GM18499 (cell line): ENCODE results near the gene RUSF1.
A peak's percentile ranks its signal among the peaks of the same experiment; 100 is the strongest.
"Not testable (repeated sequence)": the region's sequence is repeated elsewhere in the genome, so short reads cannot be mapped to it uniquely, and the experiment has no call there.

Experiments used
- ATAC-seq: cut with Tn5 transposase; IDR thresholded peaks from one replicate; pipeline ENCODE4 v1.9.1; 2021; ENCODE audit warnings: moderate number of reproducible peaks; ENCODE audit not compliant: insufficient read depth, unreplicated experiment

The RUSF1 gene

GRCh38 chr16:31507929-31508705 lies at the start of gene RUSF1:
Gene RUSF1, minus strand, starts transcription at chr16:31508391. Its CDS starts 18 bp downstream, at chr16:31508373.
- peak; percentile 66 for ATAC-seq

DNA sequence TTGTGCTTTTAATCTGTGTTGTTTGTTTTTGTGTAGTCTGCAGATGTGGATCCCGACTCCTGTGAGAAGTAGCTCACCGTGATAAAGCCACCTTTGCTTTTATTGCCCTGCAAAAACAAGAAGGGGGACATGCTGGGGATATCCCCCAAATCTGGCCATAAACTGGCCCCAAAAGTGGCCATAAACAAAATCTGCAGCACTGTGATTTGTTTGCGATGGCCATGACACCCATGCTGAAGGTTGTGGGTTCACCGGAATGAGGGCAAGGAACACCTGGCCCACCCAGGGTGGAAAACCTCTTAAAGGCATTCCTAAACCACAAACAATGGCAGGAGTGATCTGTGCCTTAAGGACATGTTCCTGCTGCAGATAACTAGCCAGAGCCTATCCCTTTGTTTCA lies 34.6 kb upstream of the RUSF1 start:
- ATAC-seq, result no peak

- ATAC-seq, result not testable (repeated sequence)
Measured at GRCh38 chr16:31539762-31540161, 31.6 kb upstream of the RUSF1 start.

DNA sequence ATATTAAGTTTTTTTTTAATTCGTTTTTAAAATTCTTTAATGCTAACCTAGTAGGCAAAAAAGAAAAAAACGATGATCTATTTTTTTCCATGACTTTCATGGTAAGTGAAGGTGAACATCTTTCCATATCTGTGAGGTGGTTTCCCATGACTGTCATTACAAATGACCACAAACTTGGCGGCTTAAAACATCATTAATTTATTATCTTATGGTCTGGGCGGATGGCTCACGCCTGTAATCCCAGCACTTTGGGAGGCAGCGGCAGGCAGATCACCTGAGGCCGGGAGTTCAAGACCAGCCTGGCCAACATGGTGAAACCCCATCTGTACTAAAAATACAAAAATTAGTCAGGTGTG lies 30.0 kb upstream of the RUSF1 start:
- ATAC-seq, result not testable (repeated sequence)

DNA sequence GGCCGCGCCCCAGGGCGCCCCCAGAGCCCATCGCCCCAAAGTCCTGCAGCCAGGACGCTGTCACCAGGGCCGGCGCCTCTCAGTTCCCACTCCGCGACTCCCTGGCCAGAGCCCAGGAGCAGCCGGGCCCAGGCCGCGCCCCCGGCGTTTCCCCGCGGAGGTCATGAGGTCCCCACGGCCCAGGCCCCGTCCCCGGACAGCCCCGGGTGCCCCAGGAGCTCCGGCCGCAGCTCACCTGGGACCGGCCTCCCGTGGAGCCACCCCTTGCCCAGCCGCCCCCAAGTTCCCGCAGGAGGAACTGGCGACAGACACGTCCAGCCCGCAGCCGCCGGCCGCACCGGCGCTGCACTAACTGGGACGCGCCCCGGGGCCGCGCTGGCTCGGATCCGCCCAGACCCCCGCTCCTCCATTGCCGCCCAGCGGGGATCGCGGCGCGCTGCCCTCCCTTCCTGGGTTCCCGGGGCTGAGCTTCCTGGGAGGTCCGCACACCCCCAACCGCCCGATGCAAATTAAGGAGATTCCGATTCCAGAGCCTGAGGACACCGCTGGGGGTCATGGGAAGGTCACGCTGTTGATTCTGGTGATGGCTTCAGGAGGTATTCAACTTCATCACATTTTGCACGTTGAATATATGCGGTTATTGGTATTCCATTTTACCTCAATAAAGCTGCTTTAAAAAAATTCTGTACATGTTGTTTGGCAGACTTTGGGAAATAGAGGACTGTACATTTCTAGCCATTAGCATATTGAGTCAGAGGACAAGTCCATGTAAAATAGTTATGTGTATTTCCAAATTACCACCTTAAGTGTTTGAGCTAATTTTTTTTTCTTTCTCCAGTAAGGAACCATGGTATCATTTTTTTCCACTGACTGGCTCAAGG lies 29.4 kb upstream of the RUSF1 start:
- no peak for ATAC-seq

- no peak for ATAC-seq
Measured at GRCh38 chr16:31536804-31537361, 28.7 kb upstream of the RUSF1 start.

DNA sequence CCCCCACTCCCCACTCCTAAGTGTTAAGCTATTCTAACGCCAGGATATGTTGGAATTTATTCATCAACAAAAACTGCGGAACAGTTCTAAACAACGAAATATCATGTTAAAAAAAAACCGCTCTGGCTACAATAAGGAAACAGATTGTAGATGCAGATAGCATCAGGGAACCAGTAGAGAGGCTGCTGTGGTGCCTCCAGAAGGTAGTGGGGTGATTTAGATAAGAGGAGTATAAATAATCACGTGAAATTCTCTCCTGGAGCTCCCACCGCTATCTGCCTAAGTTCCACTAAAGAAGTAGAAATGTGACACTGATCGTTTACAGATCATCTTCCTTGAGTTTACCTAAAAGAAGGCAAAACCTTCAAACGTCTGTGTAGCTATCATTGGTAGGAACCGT lies 27.5 kb upstream of the RUSF1 start:
- no peak for ATAC-seq

- no peak for ATAC-seq
Measured at GRCh38 chr16:31532896-31533295, 24.7 kb upstream of the RUSF1 start.

- ATAC-seq, result no peak
Measured at GRCh38 chr16:31532120-31532519, 23.9 kb upstream of the RUSF1 start.

DNA sequence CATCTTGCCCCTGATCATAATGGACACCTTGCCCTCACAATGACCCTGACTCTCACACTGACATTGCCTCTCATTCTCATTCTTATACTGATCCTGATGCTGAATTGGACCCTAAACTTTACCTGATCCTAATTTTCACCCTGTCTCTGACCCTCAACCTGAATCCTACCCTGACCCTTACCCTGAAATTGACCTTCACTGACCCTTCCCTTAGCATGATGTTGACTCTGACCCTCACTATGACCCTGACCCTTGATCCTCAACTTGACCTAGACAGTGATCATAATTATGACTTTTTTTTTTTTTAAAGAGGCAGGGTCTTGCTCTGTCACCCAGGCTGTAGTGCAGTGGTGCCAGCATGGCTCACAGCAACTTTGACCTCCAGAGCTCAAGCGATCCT lies 22.9 kb upstream of the RUSF1 start:
- ATAC-seq, result no peak

DNA sequence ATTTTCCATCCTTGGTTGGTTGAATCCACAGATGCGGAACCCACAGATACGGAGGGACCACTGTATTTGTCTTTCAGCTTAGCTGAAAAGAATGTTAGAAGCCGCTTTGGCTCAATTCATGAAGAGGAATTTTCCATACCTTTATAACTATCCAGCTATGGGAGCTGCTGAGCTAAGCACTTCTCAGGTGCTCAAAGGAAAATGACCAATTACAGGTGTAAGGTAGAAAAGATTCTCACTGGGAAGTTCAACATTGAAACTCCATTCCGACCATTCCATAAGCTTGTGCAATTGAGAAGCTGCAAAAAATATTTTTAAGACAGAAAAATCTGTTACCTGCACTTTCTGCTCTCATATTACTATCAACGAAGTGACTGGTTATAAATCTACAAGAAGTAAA lies 22.2 kb upstream of the RUSF1 start:
- no peak for ATAC-seq

DNA sequence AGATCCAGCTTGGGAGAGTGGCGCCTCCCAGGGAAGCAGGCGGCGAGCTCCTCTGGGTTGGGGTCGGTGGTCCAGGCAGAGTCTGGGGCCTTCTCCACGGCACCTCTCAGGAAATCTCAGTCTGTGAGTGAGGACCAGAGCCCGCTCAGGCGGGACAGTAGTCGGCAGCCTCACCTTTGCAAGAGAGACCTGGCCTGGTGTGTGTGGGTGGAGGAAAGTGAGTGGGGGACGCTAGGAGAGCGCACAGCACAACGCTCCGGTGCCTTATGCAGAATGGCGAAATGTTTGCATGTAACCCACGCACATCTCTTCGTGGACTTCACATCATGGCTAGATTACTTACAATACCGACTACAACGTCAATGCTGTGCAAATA lies 21.7 kb upstream of the RUSF1 start:
- no peak for ATAC-seq

- ATAC-seq, result no peak
Measured at GRCh38 chr16:31529108-31529936, 21.1 kb upstream of the RUSF1 start.

- ATAC-seq, result no peak
Measured at GRCh38 chr16:31528523-31529107, 20.4 kb upstream of the RUSF1 start.

DNA sequence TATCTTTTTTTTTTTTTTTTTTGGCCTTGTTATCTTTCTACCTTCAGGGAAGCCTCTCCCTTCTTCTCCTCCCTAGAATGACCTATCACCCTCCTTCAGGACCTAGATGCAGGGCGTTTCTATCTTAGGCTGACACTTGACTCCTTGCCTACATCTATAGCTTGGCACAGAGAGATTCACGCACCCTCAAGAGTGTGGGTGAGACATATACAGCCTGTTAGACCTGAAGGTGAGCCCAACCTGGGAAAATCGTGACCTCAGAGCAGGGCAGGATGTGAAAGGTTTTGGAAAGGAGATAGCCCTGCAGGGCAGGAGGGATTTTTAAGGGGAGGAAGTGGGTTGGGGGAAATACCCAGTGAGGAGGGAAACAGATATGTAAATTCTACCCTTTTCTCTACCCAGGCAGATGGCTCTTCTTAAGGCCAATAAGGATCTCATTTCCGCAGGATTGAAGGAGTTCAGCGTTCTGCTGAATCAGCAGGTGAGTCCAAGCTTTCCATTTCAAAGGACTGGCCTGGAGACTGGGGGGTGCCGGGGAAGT lies 19.6 kb upstream of the RUSF1 start, which contains the start of gene AHSP:
Gene AHSP (plus strand): TSS at position 167 of the 541 bp plus-strand sequence. CDS start 240 bp downstream, at position 407.
- no peak for ATAC-seq

GRCh38 chr16:31525113-31525512 lies 16.9 kb upstream of the RUSF1 start:
- ATAC-seq, result no peak

- ATAC-seq, result not testable (repeated sequence)
Measured at GRCh38 chr16:31523768-31524167, 15.6 kb upstream of the RUSF1 start.

DNA sequence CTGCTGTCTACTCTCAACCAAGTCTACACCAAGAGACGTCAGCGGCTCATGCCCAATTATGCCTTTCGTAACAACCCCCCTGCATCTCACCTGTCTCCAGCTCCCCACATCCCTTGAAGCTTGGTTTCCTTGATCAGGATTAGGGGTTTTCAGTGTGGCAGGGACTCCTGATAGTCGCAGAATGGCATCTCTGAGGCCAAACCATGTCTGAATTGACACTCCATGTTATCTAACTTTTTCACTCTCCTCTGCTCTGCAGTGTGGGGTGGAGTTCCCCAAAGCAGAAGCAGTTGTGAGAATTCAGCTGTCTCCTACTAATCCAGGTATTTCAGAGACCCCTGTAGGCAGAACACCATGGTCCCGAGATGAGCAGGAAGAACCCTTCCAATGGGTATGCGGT lies 13.9 kb upstream of the RUSF1 start:
- no peak for ATAC-seq

GRCh38 chr16:31521368-31521767 lies 13.2 kb upstream of the RUSF1 start:
- no peak for ATAC-seq
